GM08714 (cell line): ENCODE data around the gene NLGN2.

Source experiments
- H3K4me3 ChIP-seq: fragments of 200-500 bp; sonication (Bioruptor generic); 2 replicates; pipeline ENCODE4 v1.5.1; 2014; ENCODE audit warnings: mild to moderate bottlenecking, low read length, inconsistent platforms
- ZNF274 ChIP-seq: IDR thresholded peaks from 2 replicates; pipeline ENCODE4 v1.6.1; 2012; ENCODE audit warnings: mild to moderate bottlenecking, low read depth, low read length

NLGN2 gene

GRCh38 chr17:7415784-7416183 lies 8.1 kb downstream of the NLGN2 start:
- no peak overlapping the region for H3K4me3 ChIP-seq
- TF ChIP-seq ZNF274, result no peak

- H3K4me3 ChIP-seq, result no peak overlapping the region
- TF ChIP-seq ZNF274, result no peak
Observed at GRCh38 chr17:7416323-7416722, 8.7 kb downstream of the NLGN2 start.

GRCh38 chr17:7417056-7417655 lies 9.5 kb downstream of the NLGN2 start:
- TF ChIP-seq ZNF274, result no peak
- no peak overlapping the region for H3K4me3 ChIP-seq

GRCh38 chr17:7418472-7419152 lies 11.0 kb downstream of the NLGN2 start:
- TF ChIP-seq ZNF274, result no peak
- no peak overlapping the region for H3K4me3 ChIP-seq

GRCh38 chr17:7419819-7420610 lies 12.4 kb downstream of the NLGN2 start, which contains the start of gene SPEM1:
TSS of gene SPEM1 (plus strand) at chr17:7420324. CDS start at chr17:7420385, 61 bp downstream.
- H3K4me3 ChIP-seq, result no peak within 1 kb of the TSS
- TF ChIP-seq ZNF274, result no peak

- TF ChIP-seq ZNF274, result no peak
- H3K4me3 ChIP-seq, result no peak overlapping the region
Observed at GRCh38 chr17:7421186-7421585, 13.5 kb downstream of the NLGN2 start.

GRCh38 chr17:7423679-7424078 lies 16.0 kb downstream of the NLGN2 start:
- TF ChIP-seq ZNF274, result no peak
- H3K4me3 ChIP-seq, result no peak overlapping the region

- no peak for TF ChIP-seq ZNF274
- H3K4me3 ChIP-seq, result no peak within 1 kb of the TSS
Observed at GRCh38 chr17:7425316-7425715, 17.7 kb downstream of the NLGN2 start, which contains the start of gene SPEM2. TSS of gene SPEM2 (plus strand) at chr17:7425616. CDS start at chr17:7425689, 73 bp downstream.

- no peak overlapping the region for H3K4me3 ChIP-seq
- TF ChIP-seq ZNF274, result no peak
Observed at GRCh38 chr17:7425756-7426155, 18.1 kb downstream of the NLGN2 start.

- TF ChIP-seq ZNF274, result no peak
- H3K4me3 ChIP-seq, result no peak overlapping the region
Observed at GRCh38 chr17:7426203-7426863, 18.7 kb downstream of the NLGN2 start.

GRCh38 chr17:7426896-7427489 lies 19.3 kb downstream of the NLGN2 start:
- no peak for TF ChIP-seq ZNF274
- no peak overlapping the region for H3K4me3 ChIP-seq

- H3K4me3 ChIP-seq, result no peak overlapping the region
- no peak for TF ChIP-seq ZNF274
Observed at GRCh38 chr17:7427549-7427948, 19.9 kb downstream of the NLGN2 start.

- H3K4me3 ChIP-seq, result no peak within 1 kb of the TSS
- TF ChIP-seq ZNF274, result no peak
Observed at GRCh38 chr17:7428557-7428956, 20.9 kb downstream of the NLGN2 start, which contains the start of gene SPEM3. TSS of gene SPEM3 (plus strand) at chr17:7428857. CDS start at chr17:7428903, 46 bp downstream.

GRCh38 chr17:7429722-7430121 lies 22.1 kb downstream of the NLGN2 start:
- no peak for TF ChIP-seq ZNF274
- no peak overlapping the region for H3K4me3 ChIP-seq
